NCI-H1694 (cell line): ENCODE data around the gene DNAJC21.
"Not testable (repeated sequence)": the region's sequence is repeated elsewhere in the genome, so short reads cannot be mapped to it uniquely, and the experiment has no call there.

Source experiments
- DNase-seq: peaks from one replicate; lab custom pipeline; 2025; lab: John Stamatoyannopoulos, UW

DNAJC21 gene

DNA sequence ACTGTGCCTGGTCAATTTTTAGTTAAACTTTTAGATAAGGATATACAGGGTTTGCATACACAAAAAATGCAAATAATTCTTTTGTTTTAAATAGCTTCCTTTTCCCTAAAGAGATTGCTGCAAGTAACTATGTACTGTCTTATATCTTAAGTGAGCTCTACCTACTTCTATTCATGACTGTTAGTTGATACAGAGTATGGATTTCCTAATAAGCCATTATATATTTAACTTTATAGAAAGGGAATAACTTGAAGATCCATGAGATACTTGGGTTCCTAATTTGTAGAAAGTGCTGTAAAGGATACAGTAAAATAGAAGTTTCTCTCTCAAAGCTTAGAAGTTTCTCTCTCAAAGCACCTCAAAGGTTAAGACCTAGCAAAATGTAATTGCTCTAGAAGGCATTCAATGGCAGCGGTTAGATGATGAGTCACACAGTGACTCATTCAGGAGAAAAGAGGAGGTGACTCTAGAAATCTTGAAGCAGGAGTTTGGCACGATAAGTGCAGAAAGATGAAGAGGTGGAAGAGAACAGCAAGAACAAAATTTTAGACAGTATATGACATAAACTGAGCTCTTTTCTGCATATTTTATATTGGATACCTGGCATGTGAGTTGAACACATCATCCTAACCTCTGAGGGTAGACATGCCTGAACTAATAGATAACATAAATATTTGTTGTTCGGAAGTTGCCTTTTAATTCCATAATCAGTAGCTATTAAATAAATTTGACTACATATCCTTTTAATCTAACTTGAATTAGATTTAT lies 5.5 kb upstream of the DNAJC21 start:
- DNase-seq: no peak

DNA sequence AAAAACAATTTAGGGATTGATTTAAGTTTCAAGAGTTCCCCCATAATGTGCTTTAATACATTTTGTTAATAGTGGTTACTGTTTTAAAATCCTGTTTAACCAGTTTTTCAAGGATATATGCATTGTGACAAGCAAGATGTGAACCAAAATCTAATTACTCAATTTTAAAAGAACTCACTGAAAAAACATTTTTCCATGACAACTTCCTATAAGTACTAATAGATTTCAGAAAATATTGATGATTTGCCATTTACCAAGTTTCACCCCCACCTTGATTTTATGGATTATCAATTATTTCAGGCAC lies 4.9 kb upstream of the DNAJC21 start:
- DNase-seq: no peak

DNA sequence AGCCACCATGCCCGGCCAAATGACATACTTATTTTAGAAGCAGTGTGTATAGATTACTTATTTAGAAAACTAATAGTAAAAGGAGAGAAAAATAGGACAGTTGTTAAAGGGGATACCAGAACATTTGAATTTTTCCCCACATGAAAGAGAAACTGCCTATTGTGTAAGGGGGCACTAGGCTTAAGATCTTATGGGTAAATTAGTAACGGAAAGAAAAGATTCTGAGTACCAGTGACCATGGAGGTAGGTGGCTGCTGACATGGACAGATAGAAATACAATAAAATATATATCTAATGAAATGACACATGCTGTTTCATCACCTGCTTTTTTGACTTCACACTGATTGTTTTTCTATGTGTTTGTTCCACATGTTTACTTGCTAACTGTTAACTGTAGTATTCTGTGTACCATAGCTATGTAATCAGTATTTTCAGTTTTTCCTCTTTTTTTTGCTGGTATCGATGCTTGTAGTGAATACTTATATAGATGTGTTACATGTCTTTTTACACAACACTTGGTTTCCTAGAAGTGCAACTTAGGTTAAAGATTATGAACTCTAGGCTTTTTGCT lies 3.0 kb upstream of the DNAJC21 start:
- no peak for DNase-seq

DNA sequence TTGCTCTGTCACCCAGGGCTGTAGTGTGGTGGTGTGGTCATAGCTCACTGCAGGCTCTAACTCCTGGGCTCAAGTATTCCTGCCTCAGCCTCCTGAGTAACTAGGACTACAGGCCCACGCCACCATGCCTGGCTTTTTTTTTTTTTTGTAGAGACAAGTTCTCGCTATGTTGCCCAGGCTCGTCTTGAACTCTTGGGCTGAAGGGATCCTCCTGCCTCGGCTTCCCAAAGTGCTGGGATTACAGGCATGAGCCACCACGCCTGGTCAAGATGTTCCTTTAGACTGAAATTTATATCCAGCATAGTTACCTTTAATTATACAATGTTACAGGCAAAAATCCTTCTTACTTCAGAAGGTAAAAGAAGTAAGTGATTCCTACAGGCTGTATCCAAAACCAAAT lies 1.6 kb upstream of the DNAJC21 start:
- no peak for DNase-seq

DNA sequence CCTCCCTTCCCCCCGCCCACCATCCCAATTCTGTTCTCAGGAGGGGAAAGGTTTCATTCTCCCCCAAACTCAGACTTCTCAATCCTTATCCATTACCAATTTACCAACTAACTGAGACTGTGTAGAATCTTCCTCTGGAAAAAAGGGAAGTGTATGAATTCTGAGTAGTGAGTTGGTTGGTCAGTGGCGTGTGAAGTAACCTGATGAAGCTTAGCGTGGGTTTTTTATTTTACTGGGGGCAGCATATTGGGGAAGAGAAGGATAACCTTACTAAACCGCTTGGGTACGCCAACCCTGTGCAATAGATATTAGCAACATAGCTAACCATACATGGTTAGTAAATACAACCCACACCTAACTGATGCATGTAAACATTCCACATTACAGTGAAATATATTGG lies 1.1 kb upstream of the DNAJC21 start:
- no peak for DNase-seq

DNA sequence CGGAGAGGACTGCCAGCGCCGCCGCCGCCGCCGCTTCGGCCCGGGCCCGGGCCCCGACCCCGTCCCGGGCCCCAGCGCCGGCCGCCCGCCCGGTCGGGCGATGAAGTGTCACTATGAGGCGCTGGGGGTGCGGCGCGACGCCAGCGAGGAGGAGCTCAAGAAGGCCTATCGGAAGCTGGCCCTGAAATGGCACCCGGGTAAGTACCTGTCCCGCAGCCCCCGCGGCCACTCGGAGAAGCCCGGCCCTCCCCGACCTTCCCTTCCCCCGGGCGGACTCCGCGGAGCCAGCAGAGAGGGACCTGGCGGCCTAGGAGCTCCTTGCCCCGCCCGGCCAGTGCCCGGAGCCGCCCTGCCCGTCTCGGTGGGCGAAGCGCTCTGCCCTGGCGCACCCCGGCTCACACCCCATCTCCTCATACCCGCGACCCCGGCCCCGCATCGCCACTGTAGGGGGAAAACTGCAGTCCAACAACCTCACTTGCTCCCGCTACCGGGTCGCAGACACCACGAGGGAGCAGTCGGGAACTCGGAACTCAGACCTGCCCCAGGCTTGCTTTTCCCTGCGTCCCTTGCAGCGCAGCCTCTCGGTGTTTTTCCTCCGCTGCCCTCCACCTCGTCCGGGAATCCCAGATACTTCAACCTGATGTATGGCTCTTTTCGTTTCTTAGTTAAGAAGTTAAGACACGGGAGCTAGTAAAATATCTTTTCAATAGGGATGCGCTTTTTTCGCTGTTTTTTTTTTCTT lies 532 bp downstream of the DNAJC21 start:
- DNase-seq: peak; percentile 46

DNA sequence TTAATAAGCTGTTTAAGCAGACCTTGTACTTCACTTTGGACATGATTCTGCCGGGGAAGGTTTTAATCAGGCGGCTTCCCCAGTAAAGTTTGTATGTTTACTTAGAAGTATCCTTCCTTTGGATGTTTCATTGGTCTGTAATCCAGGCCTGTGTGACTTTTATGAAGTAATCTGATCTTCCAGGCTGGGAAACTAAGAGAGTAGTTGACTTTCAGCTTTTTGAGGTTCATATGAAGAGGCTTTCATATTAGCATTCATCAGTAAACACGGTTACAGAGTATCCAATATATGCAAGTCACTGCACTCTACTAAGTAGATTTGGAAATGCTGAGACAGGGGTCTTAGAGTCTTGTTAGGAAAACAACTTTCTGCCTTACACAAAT lies 1.1 kb downstream of the DNAJC21 start:
- DNase-seq: no peak

DNA sequence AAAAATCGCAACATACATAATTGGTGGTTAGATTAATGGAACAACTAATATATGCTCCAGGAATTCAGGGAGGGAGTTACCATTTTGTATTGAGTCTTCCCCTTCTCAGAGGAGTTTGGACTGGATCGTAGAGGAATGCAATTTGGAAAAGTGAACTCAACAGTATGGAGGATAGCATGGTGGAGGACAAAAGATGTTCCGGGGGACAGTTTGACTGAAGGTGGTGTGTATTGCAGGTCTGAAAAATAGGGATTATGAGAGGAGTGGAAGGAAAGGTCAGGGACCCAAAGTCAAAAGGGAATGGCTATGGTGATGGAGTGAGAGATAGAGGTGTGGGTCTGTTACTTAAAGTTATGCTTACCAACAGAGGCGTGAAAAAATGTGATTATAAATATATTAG lies 1.5 kb downstream of the DNAJC21 start:
- DNase-seq: no peak

DNA sequence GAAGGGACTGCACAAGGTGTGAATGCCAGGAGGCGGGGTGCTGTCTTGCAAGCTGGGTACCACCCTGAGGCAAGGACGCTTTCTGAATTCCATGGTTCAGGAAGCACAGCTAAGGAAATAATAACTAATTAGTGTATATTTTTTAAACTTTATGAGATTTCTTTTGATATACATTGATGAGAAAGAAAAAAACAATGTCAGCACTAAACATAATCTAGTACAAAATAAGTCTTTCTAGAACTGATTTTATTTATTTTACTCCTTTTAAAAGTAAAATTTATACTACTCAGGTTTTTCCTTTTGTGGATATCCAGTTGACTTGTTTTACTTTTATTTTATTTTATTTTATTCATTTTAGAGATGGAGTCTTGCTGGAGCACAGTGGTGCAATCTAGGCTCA lies 3.6 kb downstream of the DNAJC21 start:
- no peak for DNase-seq

DNA sequence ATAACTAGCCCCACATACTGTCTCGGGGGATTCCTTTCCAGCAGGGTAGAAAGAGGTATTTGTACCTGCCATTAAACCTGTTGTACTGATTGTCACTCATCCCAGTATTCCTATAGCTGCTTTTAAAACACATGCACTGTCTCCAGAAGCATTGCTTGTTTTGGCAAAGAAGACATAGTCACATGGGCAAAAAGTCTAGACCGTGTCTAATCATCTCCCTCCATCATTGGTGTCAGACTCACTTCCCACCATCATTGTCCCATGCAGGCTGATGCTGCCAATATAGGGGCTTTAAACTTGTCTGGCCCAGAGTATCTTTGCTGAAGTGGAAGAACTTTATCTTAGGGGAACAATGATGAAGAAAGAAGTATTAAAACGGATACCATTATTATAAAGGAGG lies 12.6 kb downstream of the DNAJC21 start:
- no peak for DNase-seq

DNA sequence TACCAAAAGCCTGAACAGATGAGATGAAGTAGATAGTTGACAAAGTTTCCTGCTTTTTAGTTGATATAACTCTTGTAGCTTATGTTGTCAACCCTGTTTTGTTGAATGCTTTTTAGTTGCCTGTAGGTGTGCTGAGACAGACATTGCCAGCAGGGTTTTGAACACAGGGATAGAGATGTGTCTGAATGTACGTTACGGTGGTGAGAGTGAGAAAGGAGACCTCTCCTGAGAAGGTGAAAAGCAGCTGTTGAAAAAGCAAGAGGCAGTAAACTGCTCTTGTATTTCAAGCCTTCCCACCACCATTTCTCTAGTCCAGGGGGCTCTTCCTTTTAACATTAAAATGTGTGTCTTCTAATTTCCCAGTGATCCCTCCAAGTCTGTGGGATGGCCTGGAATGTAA lies 14.7 kb downstream of the DNAJC21 start:
- no peak for DNase-seq

DNA sequence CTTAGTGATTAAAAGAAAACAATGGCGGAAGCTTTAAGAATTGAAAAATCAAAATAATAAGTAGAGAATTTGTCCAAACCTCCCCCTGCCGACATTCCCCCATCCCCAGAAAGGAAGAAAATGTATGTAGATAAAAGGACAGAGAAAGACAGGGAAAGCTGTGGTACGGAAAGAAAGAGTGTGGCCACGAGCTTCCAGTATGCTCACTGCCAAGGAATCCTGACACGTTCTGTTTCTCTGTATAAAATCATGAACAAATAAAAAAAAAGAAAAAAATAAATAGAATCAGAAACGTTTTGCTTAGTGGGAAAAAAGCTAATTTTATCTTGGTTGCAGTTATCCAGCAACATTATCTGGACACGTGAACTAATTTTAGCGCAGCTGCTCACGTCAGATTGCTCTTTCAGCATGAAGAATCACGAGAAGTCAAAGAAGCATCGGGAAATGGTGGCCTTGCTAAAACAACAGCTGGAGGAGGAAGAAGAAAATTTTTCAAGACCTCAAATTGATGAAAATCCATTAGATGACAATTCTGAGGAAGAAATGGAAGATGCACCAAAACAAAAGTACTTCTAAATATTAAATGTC lies 15.2 kb downstream of the DNAJC21 start:
- no peak for DNase-seq

DNA sequence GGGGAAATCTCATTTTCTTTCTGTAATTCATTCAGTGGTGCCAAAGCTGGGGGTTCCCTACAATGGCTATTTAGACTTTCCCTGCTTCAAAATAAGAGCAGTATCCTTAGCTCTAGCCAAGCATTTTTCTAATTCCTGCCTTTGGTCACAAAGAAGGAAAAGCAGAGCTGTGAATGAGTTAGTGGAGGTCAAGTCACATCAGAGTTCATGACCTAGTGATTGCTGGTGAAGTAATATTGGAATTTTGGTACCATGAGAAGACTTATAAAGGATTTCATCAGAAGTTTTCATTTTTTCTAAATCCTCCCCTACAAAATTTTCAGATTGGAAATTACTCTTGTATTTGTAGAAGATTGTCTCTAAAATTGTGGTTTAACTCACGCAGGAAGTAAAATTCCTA lies 28.0 kb downstream of the DNAJC21 start:
- DNase-seq: no peak

DNA sequence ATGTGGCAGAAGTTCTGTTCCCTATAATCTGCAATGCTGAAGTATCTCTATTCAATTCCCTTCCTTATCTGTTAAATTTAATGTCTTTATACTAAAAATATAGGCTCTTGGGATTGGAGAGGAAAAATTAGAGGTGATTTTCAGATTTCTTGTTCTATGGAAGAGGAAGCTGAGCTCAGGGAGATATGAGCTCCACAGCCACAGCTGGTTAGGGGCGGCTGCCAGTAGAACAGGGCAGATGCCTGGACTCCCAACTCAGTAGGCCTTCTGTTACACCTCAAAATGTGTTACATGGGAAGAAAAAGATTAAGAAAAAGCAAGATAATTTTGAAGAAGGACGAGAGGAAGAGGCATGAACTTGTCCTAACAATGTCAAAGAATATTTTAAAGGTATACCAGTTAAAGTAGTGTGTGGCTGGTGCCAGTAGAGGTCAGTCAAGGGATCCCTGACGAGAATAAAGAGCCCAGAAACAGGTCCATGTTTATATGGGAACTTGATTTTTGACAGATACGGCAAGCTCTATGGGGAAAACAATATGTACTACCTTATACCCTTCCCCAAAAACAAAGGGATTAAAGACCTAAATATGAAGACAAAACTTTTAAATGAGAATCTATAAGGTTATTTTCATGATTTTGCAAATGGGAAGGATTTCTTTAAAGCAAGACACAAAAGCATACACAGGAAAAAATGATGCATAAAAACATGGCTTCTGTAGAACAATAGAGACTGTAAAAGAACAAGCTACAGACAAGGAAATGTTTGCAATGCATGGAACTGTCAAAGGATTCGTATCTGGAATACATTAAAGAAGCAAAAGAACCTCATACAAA lies 28.7 kb downstream of the DNAJC21 start:
- peak; percentile 11 for DNase-seq

DNA sequence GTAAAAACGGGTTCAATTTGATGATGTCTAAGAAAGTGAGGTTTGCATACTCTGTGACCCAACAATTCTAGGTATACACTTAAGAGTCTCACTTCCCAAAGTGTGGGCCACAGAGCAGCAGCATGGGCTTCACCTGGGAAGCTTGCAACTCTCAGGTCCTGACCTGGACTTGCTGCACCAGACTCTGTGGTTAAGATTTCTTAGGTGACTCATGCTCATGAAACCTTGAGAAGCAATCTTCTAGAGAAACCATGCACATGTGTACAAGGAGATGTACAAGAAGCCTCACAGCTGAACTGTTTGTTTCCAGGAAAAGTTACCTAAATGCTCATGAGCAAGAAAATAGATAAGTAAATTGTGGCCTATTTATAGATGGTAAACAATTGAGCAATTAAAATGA lies 30.0 kb downstream of the DNAJC21 start:
- DNase-seq: no peak

DNA sequence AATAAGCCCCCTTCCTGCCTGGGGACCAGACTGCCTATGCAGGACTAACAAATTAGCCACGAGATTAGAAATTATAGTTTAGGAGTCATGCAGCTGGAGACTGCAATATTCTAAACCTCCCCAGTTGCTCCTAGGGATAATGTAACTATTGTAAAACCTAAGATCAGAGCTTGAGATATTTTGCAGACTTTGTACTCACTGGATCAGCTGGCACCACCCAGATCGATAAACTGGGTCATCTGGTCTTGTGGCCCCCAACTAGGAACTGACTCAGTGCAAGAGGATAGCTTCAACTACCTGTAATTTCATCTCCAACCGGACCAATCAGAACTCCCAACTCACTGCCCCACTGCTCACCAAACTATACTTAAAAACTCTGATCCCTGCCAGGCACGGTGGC lies 38.2 kb downstream of the DNAJC21 start:
- DNase-seq: no peak

DNA sequence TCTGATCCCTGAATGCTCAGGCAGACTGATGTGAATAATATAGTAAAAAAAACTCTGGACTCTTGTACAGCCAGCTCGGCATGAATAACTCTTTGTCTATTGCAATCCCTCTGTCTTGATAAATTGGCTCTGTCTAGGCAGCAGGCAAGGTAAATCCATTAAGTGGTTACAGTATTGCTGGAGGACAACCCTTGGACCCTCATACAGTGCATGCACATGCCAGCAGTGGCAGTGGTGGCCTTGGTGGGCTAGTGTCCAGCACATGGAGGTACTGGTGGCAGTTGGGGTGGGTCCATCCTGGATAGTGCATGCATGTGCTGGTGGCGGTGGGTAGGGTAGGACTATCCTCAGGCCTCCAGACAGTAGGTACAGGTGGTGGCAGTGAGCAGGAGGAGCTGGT lies 38.9 kb downstream of the DNAJC21 start:
- no peak for DNase-seq

DNA sequence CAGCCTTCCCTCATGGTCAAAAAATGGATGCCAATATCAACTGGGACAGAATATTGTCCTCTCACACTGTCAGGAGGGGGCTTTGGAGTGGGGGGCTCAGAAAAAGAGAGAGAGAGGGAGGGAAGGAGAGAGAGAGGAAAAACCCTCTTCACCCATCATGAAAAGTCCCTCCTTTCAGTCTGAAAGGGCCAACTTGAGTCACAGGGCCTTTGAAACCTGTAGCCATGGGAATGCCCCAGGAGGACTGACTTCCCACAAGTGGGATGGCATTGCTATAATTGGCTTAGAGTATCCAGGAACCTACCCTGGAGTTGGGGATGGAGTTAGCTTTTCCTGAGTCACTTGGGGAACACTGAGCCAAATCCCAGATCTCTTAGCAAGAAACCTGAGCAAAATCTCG lies 41.2 kb downstream of the DNAJC21 start:
- no peak for DNase-seq

DNA sequence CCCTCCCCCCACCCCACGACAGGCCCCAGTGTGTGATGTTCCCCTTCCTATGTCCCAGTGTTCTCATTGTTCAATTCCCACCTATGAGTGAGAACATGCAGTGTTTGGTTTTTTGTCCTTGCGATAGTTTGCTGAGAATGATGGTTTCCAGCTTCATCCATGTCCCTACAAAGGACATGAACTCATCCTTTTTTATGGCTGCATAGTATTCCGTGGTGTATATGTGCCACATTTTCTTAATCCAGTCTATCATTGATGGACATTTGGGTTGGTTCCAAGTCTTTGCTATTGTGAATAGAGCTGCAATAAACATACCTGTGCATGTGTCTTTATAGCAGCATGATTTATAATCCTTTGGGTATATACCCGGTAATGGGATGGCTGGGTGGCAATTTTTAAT lies 42.3 kb downstream of the DNAJC21 start:
- DNase-seq: not testable (repeated sequence)

DNA sequence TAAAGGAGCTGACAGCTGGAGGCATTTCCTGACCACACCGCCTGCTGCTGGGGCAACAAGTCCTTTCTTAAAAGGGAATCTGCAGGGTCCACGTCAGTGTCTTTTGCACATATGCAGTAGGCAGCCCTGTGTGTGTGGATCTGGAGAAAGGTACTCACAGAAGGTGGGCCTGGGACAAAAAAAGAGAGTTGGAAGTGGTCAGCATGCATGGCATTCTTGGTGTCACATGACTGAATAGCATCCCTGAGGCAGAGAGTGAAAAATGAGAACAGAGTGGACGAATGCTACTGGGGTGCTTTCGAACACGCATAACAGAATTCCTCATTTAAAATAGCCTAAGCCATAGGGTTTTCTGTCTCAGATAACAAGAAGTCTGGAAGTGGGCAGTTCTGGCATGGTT lies 47.0 kb downstream of the DNAJC21 start:
- DNase-seq: no peak

DNA sequence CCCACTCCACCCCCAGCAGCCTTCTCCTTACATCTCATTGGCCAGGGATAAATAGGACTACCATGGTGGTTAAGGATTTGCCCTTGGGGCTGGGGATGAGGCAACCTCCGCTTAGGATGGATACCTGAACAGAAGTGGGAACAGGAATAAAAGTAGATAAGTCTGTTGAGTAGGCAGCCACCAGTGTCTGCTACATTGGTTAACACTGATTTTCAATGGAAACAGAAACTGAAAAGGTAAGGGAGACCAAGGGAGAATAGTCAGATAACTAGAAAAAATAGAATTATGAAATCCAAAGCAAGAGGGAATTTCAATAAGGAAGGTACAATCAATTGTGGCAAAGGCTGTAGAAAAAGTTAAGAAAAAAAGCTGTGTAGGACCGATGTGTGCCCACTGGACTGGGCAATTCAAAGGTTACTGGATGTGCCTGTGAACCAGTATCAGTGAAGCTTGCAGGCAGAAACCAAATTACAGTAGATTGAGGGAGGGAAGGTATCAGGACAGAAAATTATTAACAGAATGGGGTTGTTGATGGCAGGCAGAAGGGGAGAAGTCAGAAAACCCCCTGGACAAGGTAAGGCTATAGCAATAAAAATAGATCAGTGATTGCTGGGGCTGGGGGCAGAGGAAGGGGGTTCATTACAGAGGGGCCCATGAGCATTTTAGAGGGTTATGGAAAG lies 48.7 kb downstream of the DNAJC21 start:
- no peak for DNase-seq

DNA sequence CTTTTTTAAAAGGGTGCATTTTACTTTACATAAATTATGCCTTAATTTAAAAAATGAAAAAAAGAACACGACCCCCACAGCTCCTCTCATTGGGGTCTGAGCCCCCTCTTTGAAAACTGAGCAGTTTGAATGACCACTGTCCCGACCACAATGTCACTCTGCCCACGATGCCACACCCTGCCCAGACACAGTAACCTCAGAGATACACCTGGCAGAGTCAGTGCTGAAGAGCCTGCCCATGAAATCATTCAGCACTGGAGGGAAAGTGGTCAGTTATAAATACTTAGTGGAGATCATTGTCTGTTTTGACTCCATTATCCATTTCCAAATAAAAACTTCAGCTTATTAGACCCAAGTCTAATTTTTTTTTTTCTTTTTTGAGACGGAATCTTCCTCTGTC lies 49.3 kb downstream of the DNAJC21 start:
- DNase-seq: no peak
